ENCODE data around the gene ALG12. TPM values are rescaled to one million over a fixed set of nuclear protein-coding genes. Genes with fewer than 3 reads are reported as not detected.

Gene ALG12
- polyA plus RNA-seq, 1 donor from 2014 or later: 14.3 TPM

- H3K27ac ChIP-seq (ENCODE audit: low read length): no peak overlapping the region
- H3K4me3 ChIP-seq (ENCODE audit: low read length): no peak overlapping the region
- no peaks in the 10 kb centered on the region for H3K9me3 ChIP-seq (ENCODE audit: low read length)
Measured at GRCh38 chr22:49920859-49921258, 2.6 kb upstream of the ALG12 start.

More at GRCh38 chr22:49920859-49921258, 2.6 kb upstream of the ALG12 start:
- Histone ChIP-seq H3K79me2 (replicated peaks; ENCODE audit: insufficient read depth, low read length) (peaks cover 10% of the 10 kb centered on the region), H3K9me2 (ENCODE audit: insufficient read depth, low read length) (no peaks in the 10 kb centered on the region), H3K36me3 (ENCODE audit: insufficient read depth, low read length) (no peaks in the 10 kb centered on the region), H3K27me3 (ENCODE audit: insufficient read depth, low read depth, low read length) (no peaks in the 10 kb centered on the region), H3K4me2 (ENCODE audit: low read length) (no peak overlapping the region), H3K9ac (ENCODE audit: low read length) (no peak overlapping the region), H2AFZ (ENCODE audit: low read depth, low read length) (no peak overlapping the region), H4K20me1 (ENCODE audit: insufficient read depth) (peaks cover 2% of the 10 kb centered on the region), H3F3A (ENCODE audit: insufficient read depth, low read length, poor library complexity, severe bottlenecking) (no peaks in the 10 kb centered on the region)
- TF ChIP-seq POLR2AphosphoS5 (IDR thresholded peaks at IDR 0.05) (no peak), MXI1 (conservative IDR thresholded peaks at IDR 0.05; ENCODE audit: poor library complexity, severe bottlenecking) (no peak), CTCF (IDR thresholded peaks at IDR 0.05; ENCODE audit: poor library complexity, severe bottlenecking) (no peak), SMC3 (conservative IDR thresholded peaks at IDR 0.05; ENCODE audit: poor library complexity) (no peak), EZH2 (IDR thresholded peaks at IDR 0.05; ENCODE audit: borderline replicate concordance, insufficient read depth, low read length, poor library complexity, severe bottlenecking) (no peak), TAF1 (IDR thresholded peaks at IDR 0.05; ENCODE audit: low read depth) (no peak), REST (IDR thresholded peaks at IDR 0.05; ENCODE audit: borderline replicate concordance) (no peak), EP300 (conservative IDR thresholded peaks at IDR 0.05; ENCODE audit: poor library complexity, severe bottlenecking) (no peak), RAD21 (conservative IDR thresholded peaks at IDR 0.05) (no peak)

Data from neural cell (in vitro differentiated cells).